ENCODE data around the gene VAC14. TPM values are rescaled to one million over a fixed set of nuclear protein-coding genes. Genes with fewer than 3 reads are reported as not detected.

The VAC14 gene
- polyA plus RNA-seq, 1 donor from 2014 or later, result 8.6 TPM

- Histone ChIP-seq H3K4me2 (ENCODE audit: low read length) (no peak overlapping the region), H3K4me3 (ENCODE audit: low read length) (no peak overlapping the region), H3K9me2 (ENCODE audit: insufficient read depth, low read length) (no peaks in the 10 kb centered on the region), H4K20me1 (ENCODE audit: insufficient read depth) (no peaks in the 10 kb centered on the region), H3K79me2 (replicated peaks; ENCODE audit: insufficient read depth, low read length) (no peaks in the 10 kb centered on the region), H2AFZ (ENCODE audit: low read depth, low read length) (no peak overlapping the region), H3K9me3 (ENCODE audit: low read length) (no peaks in the 10 kb centered on the region), H3K9ac (ENCODE audit: low read length) (no peak overlapping the region), H3F3A (ENCODE audit: insufficient read depth, low read length, poor library complexity, severe bottlenecking) (no peaks in the 10 kb centered on the region), H3K36me3 (ENCODE audit: insufficient read depth, low read length) (no peaks in the 10 kb centered on the region), H3K27me3 (ENCODE audit: insufficient read depth, low read depth, low read length) (no peaks in the 10 kb centered on the region), H3K27ac (ENCODE audit: low read length) (no peak overlapping the region)
- TF ChIP-seq POLR2AphosphoS5 (IDR thresholded peaks at IDR 0.05) (no peak), MXI1 (conservative IDR thresholded peaks at IDR 0.05; ENCODE audit: poor library complexity, severe bottlenecking) (no peak), TAF1 (IDR thresholded peaks at IDR 0.05; ENCODE audit: low read depth) (no peak), SMC3 (conservative IDR thresholded peaks at IDR 0.05; ENCODE audit: poor library complexity) (no peak), CTCF (IDR thresholded peaks at IDR 0.05; ENCODE audit: poor library complexity, severe bottlenecking) (no peak), EP300 (conservative IDR thresholded peaks at IDR 0.05; ENCODE audit: poor library complexity, severe bottlenecking) (no peak), REST (IDR thresholded peaks at IDR 0.05; ENCODE audit: borderline replicate concordance) (no peak), EZH2 (IDR thresholded peaks at IDR 0.05; ENCODE audit: borderline replicate concordance, insufficient read depth, low read length, poor library complexity, severe bottlenecking) (no peak), RAD21 (conservative IDR thresholded peaks at IDR 0.05) (no peak)
Observed at GRCh38 chr16:70710422-70711210, 90.3 kb downstream of the VAC14 start.

- no peaks in the 10 kb centered on the region for H3K27me3 ChIP-seq (ENCODE audit: insufficient read depth, low read depth, low read length)
- H3K36me3 ChIP-seq (ENCODE audit: insufficient read depth, low read length), result no peaks in the 10 kb centered on the region
- H3K27ac ChIP-seq (ENCODE audit: low read length), result no peak overlapping the region
- H2AFZ ChIP-seq (ENCODE audit: low read depth, low read length), result no peak overlapping the region
- no peak overlapping the region for H3K4me3 ChIP-seq (ENCODE audit: low read length)
- no peak for TF ChIP-seq SMC3 (conservative IDR thresholded peaks at IDR 0.05; ENCODE audit: poor library complexity)
- TF ChIP-seq MXI1 (conservative IDR thresholded peaks at IDR 0.05; ENCODE audit: poor library complexity, severe bottlenecking), result no peak
- no peak for TF ChIP-seq CTCF (IDR thresholded peaks at IDR 0.05; ENCODE audit: poor library complexity, severe bottlenecking)
- no peak for TF ChIP-seq EZH2 (IDR thresholded peaks at IDR 0.05; ENCODE audit: borderline replicate concordance, insufficient read depth, low read length, poor library complexity, severe bottlenecking)
- H3K9me3 ChIP-seq (ENCODE audit: low read length), result no peaks in the 10 kb centered on the region
- no peak overlapping the region for H3K4me2 ChIP-seq (ENCODE audit: low read length)
- no peaks in the 10 kb centered on the region for H3K79me2 ChIP-seq (replicated peaks; ENCODE audit: insufficient read depth, low read length)
- H4K20me1 ChIP-seq (ENCODE audit: insufficient read depth), result no peaks in the 10 kb centered on the region
- H3K9ac ChIP-seq (ENCODE audit: low read length), result no peak overlapping the region
- H3K9me2 ChIP-seq (ENCODE audit: insufficient read depth, low read length), result no peaks in the 10 kb centered on the region
- H3F3A ChIP-seq (ENCODE audit: insufficient read depth, low read length, poor library complexity, severe bottlenecking), result no peaks in the 10 kb centered on the region
Observed at GRCh38 chr16:70709942-70710341, 91.0 kb downstream of the VAC14 start.
